Brain microvascular endothelial cell (primary cell): Measurements from ENCODE around the gene SPEM2.
"Not testable (repeated sequence)": the region's sequence is repeated elsewhere in the genome, so short reads cannot be mapped to it uniquely, and the experiment has no call there.

ENCODE experiments used
- DNase-seq: peaks from one replicate; pipeline ENCODE4 v3.0.0-alpha.2; 2020
- H3K27ac ChIP-seq: fragments of 250-450 bp; sonication (Bioruptor Pico); 2 replicates; pipeline ENCODE4 v1.5.1; 2020; ENCODE audit warnings: mild to moderate bottlenecking, moderate library complexity
- H3K27me3 ChIP-seq: fragments of 250-450 bp; sonication (Bioruptor Pico); replicated peaks from 2 replicates; pipeline ENCODE4 v1.5.1; 2020; ENCODE audit warnings: mild to moderate bottlenecking
- H3K36me3 ChIP-seq: fragments of 250-450 bp; sonication (Bioruptor Pico); replicated peaks from 2 replicates; pipeline ENCODE4 v1.5.1; 2020; ENCODE audit warnings: mild to moderate bottlenecking
- H3K4me3 ChIP-seq: 2 replicates; pipeline ENCODE4 v1.5.1; 2011; ENCODE audit warnings: low read depth, mild to moderate bottlenecking, control low read depth, low read length, moderate library complexity
- CTCF ChIP-seq: IDR thresholded peaks from 2 replicates; pipeline ENCODE4 v1.5.1; 2011; ENCODE audit warnings: low read depth, mild to moderate bottlenecking, moderate library complexity, low read length, control low read depth, inconsistent platforms; ENCODE audit errors: missing control alignments
- in situ Hi-C: cut with HindIII; loops from 2 replicates; pipeline ENCODE4 v1.10.0; 2017; ENCODE audit warnings: low sequenced_read_pairs, low pct_ligation_motif_present

The SPEM2 gene

DNA sequence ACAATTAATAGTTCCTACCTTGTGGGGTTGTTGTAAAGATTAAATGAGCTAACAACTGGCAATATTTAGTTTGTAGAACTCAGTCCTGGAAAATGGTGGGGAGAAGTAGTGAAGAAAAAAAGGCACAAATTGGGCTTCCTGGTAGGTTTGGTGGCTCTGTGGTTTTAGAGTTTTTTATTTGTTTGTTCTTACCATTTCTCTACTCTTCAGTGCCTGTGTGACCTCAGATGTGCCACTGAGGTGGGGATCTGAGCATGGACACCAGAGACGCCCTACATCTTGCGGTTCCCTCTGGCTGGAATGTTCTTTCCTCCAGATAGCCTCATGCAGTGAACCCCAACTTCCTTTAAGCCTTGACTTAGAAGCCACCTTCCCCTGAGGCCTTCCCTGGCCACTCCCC, 46.3 kb downstream of the SPEM2 start:
- no peak for DNase-seq
- H3K27ac ChIP-seq, result no peak overlapping the region
- in situ Hi-C loops, result no loop called here

DNA sequence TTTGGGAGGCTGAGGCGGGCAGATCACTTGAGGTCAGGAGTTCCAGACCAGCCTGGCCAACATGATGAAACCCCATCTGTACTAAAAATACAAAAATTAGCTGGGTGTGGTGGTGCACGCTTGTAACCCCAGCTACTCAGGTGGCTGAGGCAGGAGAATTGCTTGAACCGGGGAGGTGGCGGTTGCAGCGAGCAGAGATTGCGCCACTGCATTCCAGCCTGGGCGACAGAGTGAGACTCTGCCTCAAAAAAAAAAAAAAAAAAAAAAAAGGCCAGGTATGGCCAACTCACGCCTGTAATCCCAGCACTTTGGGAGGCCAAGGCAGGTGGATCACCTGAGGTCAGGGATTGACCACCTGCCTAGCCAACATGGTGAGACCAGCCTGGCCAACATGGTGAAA, 49.4 kb downstream of the SPEM2 start:
- DNase-seq, H3K27me3 ChIP-seq, H3K36me3 ChIP-seq, H3K27ac ChIP-seq, H3K4me3 ChIP-seq, in situ Hi-C loops: not testable (repeated sequence)

More for the DNA sequence above, 46.3 kb downstream of the SPEM2 start:
- TF ChIP-seq CTCF, result no peak
- Histone ChIP-seq H3K36me3 (peaks cover 4% of the 10 kb centered on the region), H3K4me3 (no peak overlapping the region), H3K27me3 (no peaks in the 10 kb centered on the region)

DNA sequence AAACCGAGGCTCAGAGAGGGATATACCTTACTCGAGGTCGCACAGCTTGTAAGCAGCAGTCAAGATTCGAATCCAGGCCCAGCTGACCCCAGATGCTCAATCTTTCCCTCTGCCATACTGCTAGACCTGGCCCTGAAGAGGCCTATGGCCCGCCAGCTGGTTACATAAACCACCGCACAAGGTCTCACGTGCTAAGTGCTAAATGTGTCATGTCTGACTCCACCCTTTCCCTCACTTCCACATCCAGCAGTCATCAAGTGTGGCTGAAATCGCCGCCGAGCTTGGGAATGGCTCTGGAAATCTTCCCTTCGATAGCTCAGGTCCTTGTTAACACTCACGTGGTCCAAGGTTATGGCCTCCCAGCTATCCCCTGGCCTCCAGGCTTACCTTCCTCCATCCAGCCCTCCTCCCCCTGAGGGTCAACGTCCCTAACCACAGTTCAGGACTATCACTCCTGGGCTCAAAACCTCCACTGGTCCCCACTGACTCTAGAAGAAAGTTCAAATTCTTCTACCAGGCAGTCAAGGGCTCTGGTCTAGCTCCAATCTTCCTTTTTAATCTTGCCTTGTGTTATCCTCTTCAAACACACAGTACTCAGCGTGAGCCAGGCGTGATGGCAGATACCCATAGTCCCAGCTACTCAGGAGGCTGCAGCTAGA, 50.5 kb downstream of the SPEM2 start:
- in situ Hi-C loops, result no loop called here

GRCh38 chr17:7476494-7476893, 51.1 kb downstream of the SPEM2 start:
- Histone ChIP-seq H3K4me3 (no peak overlapping the region), H3K36me3 (no peaks in the 10 kb centered on the region), H3K27ac (no peak overlapping the region), H3K27me3 (no peaks in the 10 kb centered on the region)
- no peak for DNase-seq
- TF ChIP-seq CTCF, result no peak
- in situ Hi-C loops, result no loop called here

More for the DNA sequence above, 50.5 kb downstream of the SPEM2 start:
- Histone ChIP-seq H3K4me3 (no peak overlapping the region), H3K27me3 (no peaks in the 10 kb centered on the region), H3K27ac (no peak overlapping the region), H3K36me3 (no peaks in the 10 kb centered on the region)
- no peak for DNase-seq
- TF ChIP-seq CTCF, result no peak

GRCh38 chr17:7476951-7477350, 51.5 kb downstream of the SPEM2 start:
- Histone ChIP-seq H3K27ac (no peak overlapping the region), H3K27me3 (no peaks in the 10 kb centered on the region), H3K36me3 (no peaks in the 10 kb centered on the region), H3K4me3 (no peak overlapping the region)
- DNase-seq, result no peak
- in situ Hi-C loops, result no loop called here
- no peak for TF ChIP-seq CTCF
